SK-N-SH (cell line): Measurements from ENCODE around the gene DCAF11. TPM values are rescaled to one million over a fixed set of nuclear protein-coding genes. Genes with fewer than 3 reads are reported as not detected.

ENCODE experiments used
- CHD2 ChIP-seq: fragments of 150-350 bp; IDR thresholded peaks from 2 replicates; pipeline ENCODE4 v1.6.1; 2018; ENCODE audit warnings: low read length; ENCODE audit not compliant: partially characterized antibody
- EP300 ChIP-seq, 2 experiments: IDR thresholded peaks; 2 replicates each; pipeline versions ENCODE4 v1.4.0 to v1.6.1; 2012; ENCODE audit warnings: borderline replicate concordance in 1 of 2, low read depth in 1 of 2, low read length in 1 of 2
- FOSL2 ChIP-seq: IDR thresholded peaks from 2 replicates; pipeline ENCODE4 v1.4.0; 2012; ENCODE audit warnings: low read depth, mild to moderate bottlenecking, moderate library complexity, borderline replicate concordance
- FOXM1 ChIP-seq: IDR thresholded peaks from 2 replicates; pipeline ENCODE4 v1.4.0; 2012; ENCODE audit warnings: low read depth, mild to moderate bottlenecking
- GATA2 ChIP-seq: sonication (generic); formaldehyde crosslinking; IDR thresholded peaks from 2 replicates; pipeline ENCODE4 v1.5.0; 2020; ENCODE audit warnings: mild to moderate bottlenecking, missing genetic modification reagents
- JUND ChIP-seq: IDR thresholded peaks from 2 replicates; pipeline ENCODE4 v1.4.0; 2012
- NFIC ChIP-seq: IDR thresholded peaks from 2 replicates; pipeline ENCODE4 v1.4.0; 2012; ENCODE audit warnings: borderline replicate concordance
- NRF1 ChIP-seq: IDR thresholded peaks from 2 replicates; pipeline ENCODE4 v1.6.1; 2012; ENCODE audit warnings: low read depth, mild to moderate bottlenecking, low read length
- POLR2AphosphoS5 ChIP-seq: IDR thresholded peaks from 2 replicates; pipeline ENCODE4 v1.6.1; 2012; ENCODE audit warnings: low read depth, low read length
- TAF1 ChIP-seq: IDR thresholded peaks from 2 replicates; pipeline ENCODE4 v1.6.1; 2012; ENCODE audit warnings: low read depth, mild to moderate bottlenecking, low read length, moderate library complexity, borderline replicate concordance
- TEAD4 ChIP-seq: IDR thresholded peaks from 2 replicates; pipeline ENCODE4 v1.4.0; 2012; ENCODE audit warnings: mild to moderate bottlenecking, borderline replicate concordance; ENCODE audit not compliant: insufficient read depth
- polyA plus RNA-seq, 3 experiments: library from polyadenylated mRNA; depleted of rRNA; stranded (reverse); fragments of >200 nt; gene quantifications; 2 replicates each; pipeline ENCODE4 v1.2.3, GENCODE V29; 2012
- TF ChIP-seq, protein P1 (sequence below): IDR thresholded peaks from 2 replicates; pipeline ENCODE4 v1.6.1; 2012; ENCODE audit warnings: mild to moderate bottlenecking, low read depth, low read length, moderate library complexity
- TF ChIP-seq, protein P2 (sequence below): fragments of 150-350 bp; IDR thresholded peaks from 2 replicates; pipeline ENCODE4 v1.6.1; 2017; ENCODE audit warnings: antibody characterized with exemption, low read length, low read depth, borderline replicate concordance
- TF ChIP-seq, protein P3 (sequence below): IDR thresholded peaks from 2 replicates; pipeline ENCODE4 v1.4.0; 2012; ENCODE audit warnings: low read depth
- TF ChIP-seq, protein P4 (sequence below): fragments of 200-600 bp; sonication (generic); IDR thresholded peaks from 2 replicates; pipeline ENCODE4 v1.6.1; 2017; ENCODE audit warnings: antibody characterized with exemption, mild to moderate bottlenecking, moderate library complexity

Gene DCAF11
- polyA plus RNA-seq, 1 of the 3 experiments (the other 2 are of a cell fraction) = 34.6 TPM

GRCh38 chr14:24093901-24094840, 20.4 kb upstream of the DCAF11 start, which contains the start of gene PCK2 (continued):
- TF ChIP-seq FOSL2 = no peak
- 0 out of 4 replicates have a peak, but pooled peaks of 1 of the 2 experiments have one; percentile 10 for TF ChIP-seq EP300 (IDR thresholded peaks at IDR 0.05; ENCODE audit: borderline replicate concordance in 1 of 2, low read depth in 1 of 2, low read length in 1 of 2)
- TF ChIP-seq, protein P1, sequence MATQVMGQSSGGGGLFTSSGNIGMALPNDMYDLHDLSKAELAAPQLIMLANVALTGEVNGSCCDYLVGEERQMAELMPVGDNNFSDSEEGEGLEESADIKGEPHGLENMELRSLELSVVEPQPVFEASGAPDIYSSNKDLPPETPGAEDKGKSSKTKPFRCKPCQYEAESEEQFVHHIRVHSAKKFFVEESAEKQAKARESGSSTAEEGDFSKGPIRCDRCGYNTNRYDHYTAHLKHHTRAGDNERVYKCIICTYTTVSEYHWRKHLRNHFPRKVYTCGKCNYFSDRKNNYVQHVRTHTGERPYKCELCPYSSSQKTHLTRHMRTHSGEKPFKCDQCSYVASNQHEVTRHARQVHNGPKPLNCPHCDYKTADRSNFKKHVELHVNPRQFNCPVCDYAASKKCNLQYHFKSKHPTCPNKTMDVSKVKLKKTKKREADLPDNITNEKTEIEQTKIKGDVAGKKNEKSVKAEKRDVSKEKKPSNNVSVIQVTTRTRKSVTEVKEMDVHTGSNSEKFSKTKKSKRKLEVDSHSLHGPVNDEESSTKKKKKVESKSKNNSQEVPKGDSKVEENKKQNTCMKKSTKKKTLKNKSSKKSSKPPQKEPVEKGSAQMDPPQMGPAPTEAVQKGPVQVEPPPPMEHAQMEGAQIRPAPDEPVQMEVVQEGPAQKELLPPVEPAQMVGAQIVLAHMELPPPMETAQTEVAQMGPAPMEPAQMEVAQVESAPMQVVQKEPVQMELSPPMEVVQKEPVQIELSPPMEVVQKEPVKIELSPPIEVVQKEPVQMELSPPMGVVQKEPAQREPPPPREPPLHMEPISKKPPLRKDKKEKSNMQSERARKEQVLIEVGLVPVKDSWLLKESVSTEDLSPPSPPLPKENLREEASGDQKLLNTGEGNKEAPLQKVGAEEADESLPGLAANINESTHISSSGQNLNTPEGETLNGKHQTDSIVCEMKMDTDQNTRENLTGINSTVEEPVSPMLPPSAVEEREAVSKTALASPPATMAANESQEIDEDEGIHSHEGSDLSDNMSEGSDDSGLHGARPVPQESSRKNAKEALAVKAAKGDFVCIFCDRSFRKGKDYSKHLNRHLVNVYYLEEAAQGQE = no peak
- TF ChIP-seq CHD2 = no peak
- no peak for TF ChIP-seq TEAD4
- TF ChIP-seq, protein P2, sequence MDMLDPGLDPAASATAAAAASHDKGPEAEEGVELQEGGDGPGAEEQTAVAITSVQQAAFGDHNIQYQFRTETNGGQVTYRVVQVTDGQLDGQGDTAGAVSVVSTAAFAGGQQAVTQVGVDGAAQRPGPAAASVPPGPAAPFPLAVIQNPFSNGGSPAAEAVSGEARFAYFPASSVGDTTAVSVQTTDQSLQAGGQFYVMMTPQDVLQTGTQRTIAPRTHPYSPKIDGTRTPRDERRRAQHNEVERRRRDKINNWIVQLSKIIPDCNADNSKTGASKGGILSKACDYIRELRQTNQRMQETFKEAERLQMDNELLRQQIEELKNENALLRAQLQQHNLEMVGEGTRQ = no peak
- TF ChIP-seq, protein P3, sequence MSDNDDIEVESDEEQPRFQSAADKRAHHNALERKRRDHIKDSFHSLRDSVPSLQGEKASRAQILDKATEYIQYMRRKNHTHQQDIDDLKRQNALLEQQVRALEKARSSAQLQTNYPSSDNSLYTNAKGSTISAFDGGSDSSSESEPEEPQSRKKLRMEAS = peak; percentile 78
- TF ChIP-seq, protein P4, sequence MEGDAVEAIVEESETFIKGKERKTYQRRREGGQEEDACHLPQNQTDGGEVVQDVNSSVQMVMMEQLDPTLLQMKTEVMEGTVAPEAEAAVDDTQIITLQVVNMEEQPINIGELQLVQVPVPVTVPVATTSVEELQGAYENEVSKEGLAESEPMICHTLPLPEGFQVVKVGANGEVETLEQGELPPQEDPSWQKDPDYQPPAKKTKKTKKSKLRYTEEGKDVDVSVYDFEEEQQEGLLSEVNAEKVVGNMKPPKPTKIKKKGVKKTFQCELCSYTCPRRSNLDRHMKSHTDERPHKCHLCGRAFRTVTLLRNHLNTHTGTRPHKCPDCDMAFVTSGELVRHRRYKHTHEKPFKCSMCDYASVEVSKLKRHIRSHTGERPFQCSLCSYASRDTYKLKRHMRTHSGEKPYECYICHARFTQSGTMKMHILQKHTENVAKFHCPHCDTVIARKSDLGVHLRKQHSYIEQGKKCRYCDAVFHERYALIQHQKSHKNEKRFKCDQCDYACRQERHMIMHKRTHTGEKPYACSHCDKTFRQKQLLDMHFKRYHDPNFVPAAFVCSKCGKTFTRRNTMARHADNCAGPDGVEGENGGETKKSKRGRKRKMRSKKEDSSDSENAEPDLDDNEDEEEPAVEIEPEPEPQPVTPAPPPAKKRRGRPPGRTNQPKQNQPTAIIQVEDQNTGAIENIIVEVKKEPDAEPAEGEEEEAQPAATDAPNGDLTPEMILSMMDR = 0 out of 2 replicates have a peak, but pooled peaks have one; percentile 6
- no peak for TF ChIP-seq NRF1
- peak; percentile 79 for TF ChIP-seq TAF1
- peak; percentile 37; the same call in 1 of the 2 replicates for TF ChIP-seq FOXM1
- TF ChIP-seq JUND = no peak
- peak; percentile 93 for TF ChIP-seq POLR2AphosphoS5
- TF ChIP-seq GATA2 (CRISPR knock-in tag) = peak; percentile 60
- no peak for TF ChIP-seq NFIC
